ENCODE measurements around the gene CCK.

DNA sequence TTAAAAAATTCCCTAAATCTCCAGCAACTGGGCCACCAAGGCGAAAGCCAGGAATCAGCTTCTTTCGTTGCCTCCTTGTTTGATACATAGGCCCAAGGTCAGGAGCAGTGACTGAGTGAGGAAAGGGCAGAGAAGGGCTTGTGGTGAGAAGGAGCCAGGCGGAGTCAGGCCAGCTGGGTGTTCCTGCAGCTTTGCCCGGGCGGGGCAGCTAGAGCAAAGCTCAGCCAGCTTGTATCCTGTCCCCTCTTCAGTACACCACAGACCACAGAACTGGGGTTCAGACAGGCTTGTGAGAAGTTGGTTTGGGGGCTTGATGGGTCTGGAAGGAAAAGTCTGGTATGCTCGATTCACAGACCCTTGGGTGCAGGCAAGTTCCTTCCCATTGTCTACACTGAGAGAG lies 52.6 kb downstream of the CCK start:
- TF ChIP-seq PPARA (CRISPR knock-in tag; IDR thresholded peaks at IDR 0.05; ENCODE audit: borderline replicate concordance) (no peak), ISL1 (CRISPR knock-in tag; IDR thresholded peaks at IDR 0.05) (no peak), RARB (CRISPR knock-in tag; IDR thresholded peaks at IDR 0.05) (no peak), ZFP3 (CRISPR knock-in tag; IDR thresholded peaks at IDR 0.05) (no peak), CSDC2 (CRISPR knock-in tag; IDR thresholded peaks at IDR 0.05) (no peak), ARNTL (CRISPR knock-in tag; IDR thresholded peaks at IDR 0.05; ENCODE audit: borderline replicate concordance, low read depth) (no peak), GLIS3 (CRISPR knock-in tag; IDR thresholded peaks at IDR 0.05) (no peak), ZNF8 (CRISPR knock-in tag; IDR thresholded peaks at IDR 0.05) (no peak), ZC3H10 (CRISPR knock-in tag; IDR thresholded peaks at IDR 0.05) (no peak)
- TF ChIP-seq, protein P1, sequence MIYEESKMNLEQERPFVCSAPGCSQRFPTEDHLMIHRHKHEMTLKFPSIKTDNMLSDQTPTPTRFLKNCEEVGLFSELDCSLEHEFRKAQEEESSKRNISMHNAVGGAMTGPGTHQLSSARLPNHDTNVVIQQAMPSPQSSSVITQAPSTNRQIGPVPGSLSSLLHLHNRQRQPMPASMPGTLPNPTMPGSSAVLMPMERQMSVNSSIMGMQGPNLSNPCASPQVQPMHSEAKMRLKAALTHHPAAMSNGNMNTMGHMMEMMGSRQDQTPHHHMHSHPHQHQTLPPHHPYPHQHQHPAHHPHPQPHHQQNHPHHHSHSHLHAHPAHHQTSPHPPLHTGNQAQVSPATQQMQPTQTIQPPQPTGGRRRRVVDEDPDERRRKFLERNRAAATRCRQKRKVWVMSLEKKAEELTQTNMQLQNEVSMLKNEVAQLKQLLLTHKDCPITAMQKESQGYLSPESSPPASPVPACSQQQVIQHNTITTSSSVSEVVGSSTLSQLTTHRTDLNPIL (CRISPR knock-in tag; IDR thresholded peaks at IDR 0.05; ENCODE audit: low read depth) = no peak
- TF ChIP-seq, protein P2, sequence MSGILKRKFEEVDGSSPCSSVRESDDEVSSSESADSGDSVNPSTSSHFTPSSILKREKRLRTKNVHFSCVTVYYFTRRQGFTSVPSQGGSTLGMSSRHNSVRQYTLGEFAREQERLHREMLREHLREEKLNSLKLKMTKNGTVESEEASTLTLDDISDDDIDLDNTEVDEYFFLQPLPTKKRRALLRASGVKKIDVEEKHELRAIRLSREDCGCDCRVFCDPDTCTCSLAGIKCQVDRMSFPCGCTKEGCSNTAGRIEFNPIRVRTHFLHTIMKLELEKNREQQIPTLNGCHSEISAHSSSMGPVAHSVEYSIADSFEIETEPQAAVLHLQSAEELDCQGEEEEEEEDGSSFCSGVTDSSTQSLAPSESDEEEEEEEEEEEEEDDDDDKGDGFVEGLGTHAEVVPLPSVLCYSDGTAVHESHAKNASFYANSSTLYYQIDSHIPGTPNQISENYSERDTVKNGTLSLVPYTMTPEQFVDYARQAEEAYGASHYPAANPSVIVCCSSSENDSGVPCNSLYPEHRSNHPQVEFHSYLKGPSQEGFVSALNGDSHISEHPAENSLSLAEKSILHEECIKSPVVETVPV (CRISPR knock-in tag; IDR thresholded peaks at IDR 0.05) = no peak
